ENCODE measurements around the gene CNKSR3.

- TF ChIP-seq POLR2A (IDR thresholded peaks at IDR 0.05; ENCODE audit: low read depth, low read length) (no peak), PAX5 (IDR thresholded peaks at IDR 0.05; ENCODE audit: insufficient read depth, low read length, severe bottlenecking) (no peak), SPI1 (IDR thresholded peaks at IDR 0.05; ENCODE audit: low read depth, low read length) (no peak), POLR2AphosphoS5 (IDR thresholded peaks at IDR 0.05; ENCODE audit: low read depth, low read length) (no peak)
Measured at GRCh38 chr6:154406869-154407268, 103.6 kb downstream of the CNKSR3 start.

Measured in GM12891 (cell line).